OCI-LY7 (cell line): ENCODE data around the gene KLK13. TPM values are rescaled to one million over a fixed set of nuclear protein-coding genes. Genes with fewer than 3 reads are reported as not detected.

Experiments
- BruUV-seq: library from RNA; stranded (reverse); fragments of 400-500 nt; replicated peaks from 2 replicates; lab custom pipeline; 2021; lab: Mats Ljungman, UMichigan
- CTCF ChIA-PET: fragments of 300-600 bp; sonication (Branson Sonifier 250); formaldehyde crosslinking; loops from one replicate; lab custom pipeline; 2022; ENCODE audit warnings: antibody characterized with exemption; ENCODE audit not compliant: unreplicated experiment; lab: Charles Lee
- POLR2A ChIA-PET: fragments of 300-600 bp; sonication (Branson Sonifier 250); formaldehyde crosslinking; loops from one replicate; lab custom pipeline; 2022; ENCODE audit warnings: antibody characterized with exemption; lab: Charles Lee
- DNase-seq: peaks from one replicate; pipeline ENCODE4 v3.0.0-alpha.2; 2015; ENCODE audit warnings: low spot score
- H2AFZ ChIP-seq: fragments of 200-600 bp; sonication (generic), shearing (Covaris generic); 2 replicates; pipeline ENCODE4 v1.6.1; 2014; ENCODE audit warnings: mild to moderate bottlenecking, antibody characterized with exemption, low read length, moderate library complexity
- H3K27ac ChIP-seq: fragments of 200-600 bp; sonication (generic); 2 replicates; pipeline ENCODE4 v1.5.1; 2014; ENCODE audit warnings: mixed run types, low read depth, mild to moderate bottlenecking, moderate library complexity, low read length, inconsistent platforms; ENCODE audit not compliant: poor library complexity, severe bottlenecking
- H3K36me3 ChIP-seq: fragments of 200-600 bp; sonication (generic); 2 replicates; pipeline ENCODE4 v1.6.1; 2014; ENCODE audit warnings: mild to moderate bottlenecking, antibody characterized with exemption, low read length, moderate library complexity, mixed read lengths; ENCODE audit not compliant: insufficient read depth
- H3K4me1 ChIP-seq: fragments of 200-600 bp; sonication (generic); 2 replicates; pipeline ENCODE4 v1.5.1; 2014; ENCODE audit warnings: mild to moderate bottlenecking, low read length; ENCODE audit not compliant: insufficient read depth, poor library complexity, severe bottlenecking
- H3K4me2 ChIP-seq: fragments of 200-600 bp; sonication (generic); 2 replicates; pipeline ENCODE4 v1.6.1; 2014; ENCODE audit warnings: mild to moderate bottlenecking, low read length
- H3K4me3 ChIP-seq: fragments of 200-600 bp; sonication (generic); 2 replicates; pipeline ENCODE4 v1.5.1; 2014; ENCODE audit warnings: mild to moderate bottlenecking, low read depth, low read length; ENCODE audit not compliant: poor library complexity, severe bottlenecking
- H3K79me2 ChIP-seq: fragments of 200-600 bp; sonication (generic); 2 replicates; pipeline ENCODE4 v1.6.1; 2016; ENCODE audit warnings: low read depth, mild to moderate bottlenecking, low read length, moderate library complexity, mixed read lengths; ENCODE audit not compliant: insufficient read depth
- H3K9me2 ChIP-seq: fragments of 200-600 bp; sonication (generic); 2 replicates; pipeline ENCODE4 v1.6.1; 2016; ENCODE audit warnings: mild to moderate bottlenecking, low read length, mixed read lengths; ENCODE audit not compliant: insufficient read depth
- H3K9me3 ChIP-seq: fragments of 200-600 bp; sonication (generic); 2 replicates; pipeline ENCODE4 v1.6.1; 2014; ENCODE audit warnings: mild to moderate bottlenecking, mixed run types, low read length, mixed read lengths
- H4K20me1 ChIP-seq: fragments of 200-600 bp; sonication (generic); 2 replicates; pipeline ENCODE4 v1.6.1; 2014; ENCODE audit warnings: mild to moderate bottlenecking, antibody characterized with exemption, low read length, moderate library complexity, mixed read lengths; ENCODE audit not compliant: insufficient read depth
- EZH2phosphoT487 ChIP-seq: fragments of 200-600 bp; sonication (generic); IDR thresholded peaks from 2 replicates; pipeline ENCODE4 v1.6.1; 2018; ENCODE audit warnings: low read depth, borderline replicate concordance, mild to moderate bottlenecking, mixed run types, antibody characterized with exemption, low read length, moderate library complexity, mixed read lengths
- intact Hi-C: fragments of 100-400 bp; cut with micrococcal nuclease; formaldehyde crosslinking; loops from one replicate; pipeline ENCODE4 v1.10.0; 2022; ENCODE audit not compliant: unreplicated experiment
- total RNA-seq, 2 experiments: library from RNA; depleted of rRNA in 1 of 2; stranded (reverse); fragments of >200 nt in 1 of 2; shearing (Covaris generic) in 1 of 2; gene quantifications; 2 replicates each; pipeline ENCODE4 v1.2.3, GENCODE V29; 2014 to 2022
- TF ChIP-seq, protein P1 (sequence below): fragments of 200-600 bp; sonication (generic); conservative IDR thresholded peaks from 2 replicates; pipeline ENCODE4 v1.5.1; 2014; ENCODE audit warnings: mild to moderate bottlenecking, antibody characterized with exemption, low read length, moderate library complexity, mixed read lengths

KLK13 gene
- total RNA-seq, 2 experiments from 2014 or later, result not detected

DNA sequence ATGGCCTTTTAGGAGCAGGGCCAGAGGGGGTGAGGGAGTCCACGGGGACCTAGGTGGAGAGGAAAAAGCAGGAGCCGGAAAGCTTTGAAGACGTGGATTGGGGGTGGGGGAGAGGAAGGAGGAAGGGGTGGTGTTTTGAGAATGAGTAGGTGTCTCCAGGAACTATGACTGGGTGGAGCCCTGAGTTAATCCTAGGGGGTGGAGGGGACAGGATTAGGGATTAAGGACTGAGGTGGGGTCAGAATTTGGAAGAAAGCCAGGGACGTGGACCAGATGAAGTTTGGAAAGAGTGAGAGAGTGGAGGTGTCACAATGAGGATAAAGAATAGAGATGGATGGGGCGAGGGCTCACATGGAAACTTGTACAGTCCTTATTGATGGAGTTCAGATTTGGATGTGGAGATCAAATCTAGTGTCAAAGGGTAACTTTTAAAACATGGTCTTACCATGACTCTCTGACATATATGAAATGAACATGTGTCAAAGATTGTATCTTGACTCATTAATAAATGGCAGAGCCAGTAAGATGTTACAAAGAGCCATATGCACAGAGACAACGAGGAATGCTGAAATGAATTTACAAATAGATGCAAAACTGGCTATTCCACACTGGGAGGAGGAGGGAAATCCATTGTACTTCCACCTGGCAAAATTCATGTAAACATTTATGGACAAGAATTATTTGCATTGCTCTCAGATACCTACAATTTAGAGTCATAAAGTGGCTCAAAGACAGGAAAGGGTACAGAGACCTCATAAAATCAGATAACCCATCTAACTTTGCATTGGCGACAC is 1.7 kb upstream of the KLK13 start:
- Histone ChIP-seq H3K9me2 (no peaks in the 10 kb centered on the region), H3K4me1 (no peaks in the 10 kb centered on the region), H3K4me2 (no peak overlapping the region), H4K20me1 (no peaks in the 10 kb centered on the region), H3K9me3 (no peaks in the 10 kb centered on the region), H3K36me3 (no peaks in the 10 kb centered on the region), H2AFZ (no peak overlapping the region), H3K27ac (no peak overlapping the region), H3K4me3 (no peak overlapping the region), H3K79me2 (no peaks in the 10 kb centered on the region)
- TF ChIP-seq, protein P1, sequence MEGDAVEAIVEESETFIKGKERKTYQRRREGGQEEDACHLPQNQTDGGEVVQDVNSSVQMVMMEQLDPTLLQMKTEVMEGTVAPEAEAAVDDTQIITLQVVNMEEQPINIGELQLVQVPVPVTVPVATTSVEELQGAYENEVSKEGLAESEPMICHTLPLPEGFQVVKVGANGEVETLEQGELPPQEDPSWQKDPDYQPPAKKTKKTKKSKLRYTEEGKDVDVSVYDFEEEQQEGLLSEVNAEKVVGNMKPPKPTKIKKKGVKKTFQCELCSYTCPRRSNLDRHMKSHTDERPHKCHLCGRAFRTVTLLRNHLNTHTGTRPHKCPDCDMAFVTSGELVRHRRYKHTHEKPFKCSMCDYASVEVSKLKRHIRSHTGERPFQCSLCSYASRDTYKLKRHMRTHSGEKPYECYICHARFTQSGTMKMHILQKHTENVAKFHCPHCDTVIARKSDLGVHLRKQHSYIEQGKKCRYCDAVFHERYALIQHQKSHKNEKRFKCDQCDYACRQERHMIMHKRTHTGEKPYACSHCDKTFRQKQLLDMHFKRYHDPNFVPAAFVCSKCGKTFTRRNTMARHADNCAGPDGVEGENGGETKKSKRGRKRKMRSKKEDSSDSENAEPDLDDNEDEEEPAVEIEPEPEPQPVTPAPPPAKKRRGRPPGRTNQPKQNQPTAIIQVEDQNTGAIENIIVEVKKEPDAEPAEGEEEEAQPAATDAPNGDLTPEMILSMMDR, result no peak
- TF ChIP-seq EZH2phosphoT487, result no peak
- ChIA-PET CTCF (no interaction called here), POLR2A (no interaction called here)
- intact Hi-C loops, result no loop called here
- no peak for DNase-seq
- BruUV-seq, result no TSS peak

DNA sequence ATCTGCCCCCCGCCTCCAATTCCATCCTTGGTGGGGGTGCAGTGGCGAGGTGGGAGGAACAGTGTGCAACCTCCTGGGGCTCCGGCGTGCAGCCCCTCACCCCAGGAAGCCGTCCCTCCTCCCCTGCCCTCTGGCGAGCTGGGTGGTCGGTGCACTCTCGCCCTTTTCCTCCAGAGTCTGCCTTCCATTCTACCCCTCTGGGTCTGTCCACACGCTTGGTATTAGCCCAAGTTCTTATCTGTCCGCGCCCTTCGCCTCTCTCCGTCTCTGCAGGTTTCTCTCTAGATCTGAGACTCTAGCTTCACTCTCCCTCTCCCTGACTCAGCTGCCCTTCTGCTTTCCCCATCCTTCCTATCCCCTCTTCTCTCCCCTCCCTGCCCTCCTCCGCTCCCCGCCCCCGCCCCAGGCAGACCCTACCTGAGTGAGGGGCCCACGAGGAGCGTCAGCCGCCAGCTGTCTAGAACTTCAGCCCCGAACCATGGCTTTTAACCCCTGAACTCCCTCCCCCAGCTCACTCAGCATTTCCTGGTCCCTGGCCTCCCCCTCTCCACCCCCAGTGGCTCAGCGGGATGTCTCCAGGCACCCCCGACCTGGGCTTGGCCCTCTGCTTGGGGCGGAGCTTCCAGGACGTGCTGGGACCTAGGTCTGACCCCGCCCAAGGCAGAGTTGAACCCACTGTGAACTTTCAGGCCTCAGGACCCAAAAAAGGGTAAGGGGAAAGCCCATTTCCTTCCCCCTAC is 499 bp upstream of the KLK13 start:
- Histone ChIP-seq H3K9me2 (no peaks in the 10 kb centered on the region), H3K4me1 (no peaks in the 10 kb centered on the region), H3K4me3 (no peak overlapping the region), H4K20me1 (no peaks in the 10 kb centered on the region), H3K4me2 (no peak overlapping the region), H3K79me2 (no peaks in the 10 kb centered on the region), H3K9me3 (no peaks in the 10 kb centered on the region), H2AFZ (no peak overlapping the region), H3K27ac (no peak overlapping the region), H3K36me3 (no peaks in the 10 kb centered on the region)
- CTCF ChIA-PET, result no interaction called here
- no TSS peak for BruUV-seq
- TF ChIP-seq, protein P1, result no peak
- no peak for TF ChIP-seq EZH2phosphoT487
- DNase-seq, result no peak
- intact Hi-C loops, result no loop called here
- POLR2A ChIA-PET, result no interaction called here

DNA sequence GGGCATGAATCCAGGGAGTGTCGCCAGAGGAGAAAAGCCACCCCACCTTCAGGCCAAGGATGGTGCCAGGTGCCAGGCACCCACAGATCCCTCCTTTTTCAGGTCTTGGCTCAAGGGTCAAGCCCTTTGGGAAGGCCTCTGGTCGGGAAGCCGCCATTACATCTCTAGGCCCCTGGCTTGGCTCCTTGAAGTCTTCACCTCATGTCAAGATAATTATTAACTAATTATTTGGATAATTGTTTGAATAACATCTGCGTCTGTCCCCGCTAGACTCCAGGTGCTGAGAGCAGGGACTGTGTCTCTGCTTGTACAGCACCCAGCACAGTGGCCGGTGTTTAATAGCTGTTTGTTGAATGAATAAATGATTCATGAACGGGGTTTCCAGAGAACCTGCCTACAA is 1.2 kb downstream of the KLK13 start:
- H3K9me2 ChIP-seq, result no peaks in the 10 kb centered on the region
- H3K27ac ChIP-seq, result no peak overlapping the region
- ChIA-PET CTCF (no interaction called here), POLR2A (no interaction called here)
- intact Hi-C loops, result no loop called here
- H3K9me3 ChIP-seq, result no peaks in the 10 kb centered on the region
- TF ChIP-seq EZH2phosphoT487, result no peak
- BruUV-seq, result no TSS peak
- no peaks in the 10 kb centered on the region for H3K79me2 ChIP-seq
- H2AFZ ChIP-seq, result no peak overlapping the region
- H3K36me3 ChIP-seq, result no peaks in the 10 kb centered on the region
- no peak overlapping the region for H3K4me2 ChIP-seq
- H3K4me3 ChIP-seq, result no peak overlapping the region
- H4K20me1 ChIP-seq, result no peaks in the 10 kb centered on the region
- no peak for DNase-seq
- H3K4me1 ChIP-seq, result no peaks in the 10 kb centered on the region
